Right hindlimb (tissue), 1 donor: ENCODE results near the gene KRTAP4-8.
"Not testable (repeated sequence)": the region's sequence is repeated elsewhere in the genome, so short reads cannot be mapped to it uniquely, and the experiment has no call there.

Experiments used
- DNase-seq: peaks from one replicate; pipeline ENCODE4 v3.0.0-alpha.2; 2018

KRTAP4-8 gene

DNA sequence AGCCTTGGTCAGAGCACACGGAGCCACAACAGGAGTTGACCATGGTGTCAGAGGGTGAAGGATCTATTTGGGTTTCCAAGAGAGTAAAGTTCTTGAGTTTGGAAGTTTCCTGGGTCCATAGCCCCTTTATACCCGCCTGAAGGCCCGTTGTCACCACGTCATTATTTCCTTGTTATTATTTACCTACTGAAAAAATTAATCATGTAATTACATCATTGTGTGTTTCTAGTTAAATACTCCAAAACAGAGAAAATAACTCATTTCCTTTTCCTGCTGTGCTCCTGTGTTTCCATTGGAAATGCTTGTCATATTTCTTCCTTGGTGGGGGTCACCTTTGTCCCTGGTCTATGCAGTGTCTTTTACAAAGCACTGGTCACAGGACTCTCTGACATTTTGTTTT is at the start of gene KRTAP4-8:
Gene KRTAP4-8 (minus strand): TSS at position 101 of the 400 bp plus-strand sequence. CDS start 58 bp downstream, at position 43.
- DNase-seq, result no peak

GRCh38 chr17:41145261-41145660 is 47.3 kb upstream of the KRTAP4-8 start:
- DNase-seq, result no peak

DNA sequence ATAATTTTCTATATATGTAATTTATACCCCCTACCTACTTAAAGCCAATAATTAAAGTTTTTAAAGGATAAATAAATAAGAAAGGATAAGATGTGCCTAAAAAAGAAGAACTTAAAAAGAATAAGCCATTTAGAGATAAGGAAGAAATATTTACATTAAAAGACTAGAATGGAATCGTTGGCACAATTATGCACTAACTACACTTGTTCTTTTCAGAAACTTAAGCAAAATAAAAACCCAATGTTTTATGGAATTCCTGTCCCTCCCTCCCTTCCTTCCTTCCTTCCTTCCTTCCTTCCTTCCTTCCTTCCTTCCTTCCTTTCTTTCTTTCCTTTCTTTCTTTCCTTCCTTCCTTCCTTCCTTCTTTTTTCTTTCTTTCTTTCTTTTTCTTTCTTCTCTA is 46.9 kb upstream of the KRTAP4-8 start:
- DNase-seq, result no peak

DNA sequence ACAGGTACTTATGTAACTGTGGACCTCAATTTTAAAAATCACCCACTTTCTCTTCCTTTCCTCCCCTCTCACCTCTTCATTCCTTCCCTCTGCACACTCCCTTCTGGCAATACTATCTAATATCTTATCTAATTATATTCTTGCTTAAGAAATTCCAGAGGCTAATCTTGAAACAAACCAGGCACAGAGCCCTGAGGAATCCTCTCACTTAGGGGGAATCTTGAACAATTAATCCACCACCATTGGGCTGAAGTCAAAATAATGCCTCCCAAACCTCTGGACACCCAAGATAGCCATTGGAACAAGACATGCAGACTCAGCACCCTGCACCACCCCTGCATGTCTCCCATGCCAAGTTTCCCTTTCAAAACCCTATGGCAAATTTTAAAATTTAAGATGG is 43.4 kb upstream of the KRTAP4-8 start:
- no peak for DNase-seq

- no peak for DNase-seq
Observed at GRCh38 chr17:41140360-41141131, 42.6 kb upstream of the KRTAP4-8 start, which contains the start of gene KRTAP4-6. Gene KRTAP4-6 (minus strand): TSS chr17:41140544. CDS start chr17:41140487, 57 bp downstream.

GRCh38 chr17:41139865-41140264 is 41.9 kb upstream of the KRTAP4-8 start:
- DNase-seq, result not testable (repeated sequence)

- no peak for DNase-seq
Observed at GRCh38 chr17:41133880-41134735, 36.2 kb upstream of the KRTAP4-8 start.

DNA sequence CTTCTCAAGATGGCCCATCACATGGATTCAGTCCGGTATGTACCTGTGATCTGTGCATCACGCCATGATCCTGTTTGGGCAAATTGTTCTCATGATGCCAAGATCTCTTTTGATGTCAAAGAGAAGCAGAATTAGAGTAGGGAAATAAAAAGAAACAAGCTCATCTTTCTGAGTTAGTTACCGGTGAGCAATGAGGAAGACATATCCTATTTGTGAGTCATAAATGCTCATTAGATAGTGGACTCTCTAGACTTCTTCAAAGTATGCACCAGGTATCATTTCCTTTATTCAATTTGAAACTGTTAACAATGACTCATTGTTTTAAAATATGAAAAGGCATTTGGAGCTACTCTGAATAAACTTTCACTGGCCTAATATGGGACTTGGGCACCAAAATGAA is 34.0 kb upstream of the KRTAP4-8 start:
- no peak for DNase-seq

GRCh38 chr17:41127371-41127770 is 29.4 kb upstream of the KRTAP4-8 start:
- no peak for DNase-seq

DNA sequence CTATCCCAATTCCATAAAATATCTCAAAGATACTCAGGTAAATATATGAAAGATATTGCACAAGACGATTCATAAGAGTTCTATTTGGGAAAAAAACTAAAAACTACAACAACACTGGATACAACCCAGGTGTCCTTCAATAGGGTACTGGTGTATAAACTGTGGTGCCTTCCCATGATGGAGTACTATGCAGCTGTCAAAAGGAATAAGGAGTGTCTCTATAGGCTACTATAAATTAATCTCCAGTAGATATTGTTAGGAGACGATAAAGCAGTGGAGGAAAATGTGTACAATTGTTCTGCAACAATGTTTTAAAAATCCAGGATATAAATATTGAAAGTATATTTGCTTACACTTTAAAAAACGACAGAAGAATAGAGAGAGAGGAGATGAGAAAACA is 28.5 kb upstream of the KRTAP4-8 start:
- no peak for DNase-seq

GRCh38 chr17:41125064-41125463 is 27.1 kb upstream of the KRTAP4-8 start:
- no peak for DNase-seq

DNA sequence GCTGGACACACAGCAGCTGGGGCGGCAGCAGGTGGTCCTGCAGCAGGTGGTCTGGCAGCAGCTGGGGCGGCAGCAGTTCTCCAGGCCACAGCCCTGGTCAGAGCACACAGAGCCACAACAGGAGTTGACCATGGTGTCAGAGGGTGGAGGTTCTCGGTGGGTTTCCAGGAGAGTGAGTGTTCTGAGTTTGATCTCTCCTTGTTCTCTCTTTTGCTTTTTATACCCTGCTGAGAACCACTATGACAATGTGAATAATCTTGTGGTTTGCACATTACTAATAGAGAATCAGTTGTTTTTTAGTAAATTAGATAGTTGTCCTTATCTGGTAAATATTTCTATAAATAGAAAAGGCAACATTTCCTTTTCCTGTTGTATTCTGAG is 26.0 kb upstream of the KRTAP4-8 start, which contains the start of gene KRTAP4-12:
Gene KRTAP4-12 (minus strand): TSS at position 192 of the 381 bp plus-strand sequence. CDS start 60 bp downstream, at position 132.
- not testable (repeated sequence) for DNase-seq

DNA sequence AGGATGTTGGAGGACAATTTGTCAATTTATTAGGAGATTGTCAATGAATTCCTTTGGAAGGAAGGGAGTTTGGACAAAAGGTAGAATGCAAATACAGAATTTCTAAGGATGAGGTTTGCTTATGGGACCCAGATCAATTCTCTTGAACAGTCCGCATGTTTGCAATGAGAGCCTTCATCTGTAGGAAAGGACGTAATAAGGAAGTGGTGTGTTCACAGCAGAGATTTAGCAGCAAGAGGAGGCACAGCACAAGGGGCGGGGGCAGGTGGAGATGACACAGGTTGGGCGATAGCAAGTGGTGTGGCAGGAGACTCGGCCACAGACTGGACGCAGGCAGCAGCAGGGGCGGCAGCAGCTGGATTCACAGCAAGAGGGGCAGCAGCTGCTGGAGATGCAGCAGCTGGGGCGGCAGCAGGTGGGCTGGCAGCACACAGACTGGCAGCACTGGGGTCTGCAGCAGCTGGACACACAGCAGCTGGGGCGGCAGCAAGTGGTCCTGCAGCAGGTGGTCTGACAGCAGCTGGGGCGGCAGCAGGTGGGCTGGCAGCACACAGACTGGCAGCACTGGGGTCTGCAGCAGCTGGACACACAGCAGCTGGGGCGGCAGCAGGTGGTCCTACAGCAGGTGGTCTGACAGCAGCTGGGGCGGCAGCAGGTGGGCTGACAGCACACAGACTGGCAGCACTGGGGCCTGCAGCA is 25.5 kb upstream of the KRTAP4-8 start:
- not testable (repeated sequence) for DNase-seq

DNA sequence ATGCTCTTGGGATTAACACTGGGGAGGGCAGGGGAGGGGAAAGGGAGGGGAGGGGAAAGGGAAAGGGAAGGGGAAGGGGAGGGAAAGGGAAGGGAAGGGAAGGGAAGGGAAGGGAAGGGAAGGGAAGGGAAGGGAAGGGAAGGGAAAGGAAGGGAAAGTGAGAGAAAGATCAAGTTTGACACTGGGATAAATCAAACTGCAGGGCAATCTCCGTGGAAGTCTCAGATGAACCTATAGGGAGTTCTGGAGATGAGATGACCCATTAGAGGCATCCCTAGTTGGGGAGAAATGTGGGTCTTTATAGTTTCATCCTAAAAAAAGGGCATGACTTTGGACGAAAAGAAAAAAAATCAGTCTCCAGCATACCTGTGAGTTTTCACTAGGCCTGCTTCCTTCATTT is 23.8 kb upstream of the KRTAP4-8 start:
- no peak for DNase-seq

DNA sequence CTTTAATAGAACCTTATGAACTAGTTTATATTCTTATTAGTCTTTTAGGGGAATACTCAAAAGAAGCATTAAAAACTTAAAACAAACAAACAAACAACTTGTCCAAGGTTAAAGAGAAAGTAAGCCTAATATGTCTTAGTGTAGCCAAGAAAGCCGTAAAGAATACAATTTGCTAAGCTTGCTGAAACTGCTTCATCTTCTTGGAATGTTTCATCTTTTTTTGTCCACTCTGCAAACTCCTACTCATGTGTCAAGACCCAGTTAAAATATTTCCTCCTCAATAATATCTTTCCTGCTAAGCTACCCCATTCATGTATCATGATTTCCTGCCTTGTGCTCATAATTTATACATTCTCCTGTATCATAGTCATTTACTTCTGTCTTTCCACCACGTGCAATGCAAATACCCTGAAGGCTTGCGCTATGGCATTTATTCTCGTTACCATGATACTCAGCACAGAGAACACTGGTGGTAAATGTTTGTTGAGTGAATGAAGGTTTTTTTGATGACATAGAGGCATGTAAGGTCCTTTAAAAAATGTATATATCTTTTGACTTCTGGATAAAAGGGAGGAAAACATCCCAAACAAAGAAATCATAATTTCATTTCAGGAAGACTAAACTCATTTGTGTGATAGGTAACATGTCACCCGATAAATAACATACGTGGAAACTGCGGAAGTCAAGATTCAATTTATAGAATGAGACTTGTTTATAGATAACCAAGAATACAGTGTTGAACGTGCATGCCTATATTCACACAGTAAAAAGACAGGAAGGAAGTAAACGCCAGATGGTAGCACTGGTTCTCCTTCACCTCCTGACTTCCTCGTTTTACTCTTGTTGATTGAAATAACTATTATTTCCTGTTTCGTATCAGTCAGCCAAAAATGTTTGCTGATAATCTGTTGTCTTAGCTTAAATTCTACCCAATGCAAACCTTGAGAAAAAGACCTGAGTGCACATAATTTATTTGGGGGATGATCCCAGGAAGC is 22.1 kb upstream of the KRTAP4-8 start:
- not testable (repeated sequence) for DNase-seq

DNA sequence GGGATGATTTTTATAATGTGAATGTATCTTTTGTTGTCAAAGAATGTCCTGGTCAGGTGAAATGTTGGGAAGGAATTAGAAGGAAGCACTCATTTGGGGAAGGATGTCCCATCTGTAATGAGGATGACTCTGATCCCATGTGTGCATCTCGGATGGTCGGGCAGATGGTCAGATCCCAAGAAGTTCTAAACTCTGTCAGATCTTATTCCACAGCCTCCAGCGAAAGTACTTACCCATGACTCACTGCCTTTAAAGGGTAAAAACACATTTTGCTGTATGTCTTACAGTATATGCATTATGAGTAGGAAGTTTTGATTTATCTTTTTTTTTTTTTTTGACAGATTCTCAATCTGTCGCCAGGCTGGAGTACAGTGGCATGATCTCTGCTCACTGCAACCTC is 20.8 kb upstream of the KRTAP4-8 start:
- no peak for DNase-seq

DNA sequence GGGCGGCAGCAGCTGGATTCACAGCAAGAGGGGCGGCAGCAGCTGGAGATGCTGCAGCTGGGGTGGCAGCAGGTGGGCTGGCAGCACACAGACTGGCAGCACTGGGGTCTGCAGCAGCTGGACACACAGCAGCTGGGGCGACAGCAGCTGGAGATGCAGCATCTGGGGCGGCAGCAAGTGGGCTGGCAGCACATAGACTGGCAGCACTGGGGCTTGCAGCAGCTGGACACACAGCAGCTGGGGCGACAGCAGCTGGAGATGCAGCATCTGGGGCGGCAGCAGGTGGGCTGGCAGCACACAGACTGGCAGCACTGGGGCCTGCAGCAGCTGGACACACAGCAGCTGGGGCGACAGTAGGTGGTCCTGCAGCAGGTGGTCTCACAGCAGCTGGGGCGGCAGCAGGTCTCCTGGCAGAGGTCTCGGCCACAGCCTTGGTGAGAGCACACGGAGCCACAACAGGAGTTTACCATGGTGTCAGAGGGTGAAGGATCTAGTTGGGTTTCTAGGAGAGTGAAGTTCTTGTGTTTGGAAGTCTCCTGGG is 20.0 kb upstream of the KRTAP4-8 start, which contains the start of gene KRTAP4-11:
Gene KRTAP4-11 (minus strand): TSS at position 528 of the 541 bp plus-strand sequence. CDS start 58 bp downstream, at position 470.
- not testable (repeated sequence) for DNase-seq

DNA sequence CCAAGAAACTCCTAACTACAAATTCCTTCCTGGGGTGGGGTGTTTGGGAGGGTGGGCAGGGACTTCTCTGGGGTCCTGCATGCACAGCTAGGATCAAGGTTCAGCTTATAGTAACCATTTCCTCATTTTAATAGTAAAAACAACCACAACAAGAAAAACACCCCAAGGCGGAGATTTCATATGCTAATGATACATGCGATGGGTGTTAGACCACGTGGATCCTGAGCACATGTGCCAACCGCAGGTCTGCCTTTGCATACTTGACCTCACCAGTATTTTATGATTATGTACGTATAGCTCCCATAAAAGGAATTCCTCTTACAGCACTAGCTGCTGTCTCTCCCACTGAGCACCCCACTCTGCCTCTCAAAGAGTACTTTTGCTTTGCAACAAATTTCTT is 18.4 kb upstream of the KRTAP4-8 start:
- DNase-seq, result no peak

DNA sequence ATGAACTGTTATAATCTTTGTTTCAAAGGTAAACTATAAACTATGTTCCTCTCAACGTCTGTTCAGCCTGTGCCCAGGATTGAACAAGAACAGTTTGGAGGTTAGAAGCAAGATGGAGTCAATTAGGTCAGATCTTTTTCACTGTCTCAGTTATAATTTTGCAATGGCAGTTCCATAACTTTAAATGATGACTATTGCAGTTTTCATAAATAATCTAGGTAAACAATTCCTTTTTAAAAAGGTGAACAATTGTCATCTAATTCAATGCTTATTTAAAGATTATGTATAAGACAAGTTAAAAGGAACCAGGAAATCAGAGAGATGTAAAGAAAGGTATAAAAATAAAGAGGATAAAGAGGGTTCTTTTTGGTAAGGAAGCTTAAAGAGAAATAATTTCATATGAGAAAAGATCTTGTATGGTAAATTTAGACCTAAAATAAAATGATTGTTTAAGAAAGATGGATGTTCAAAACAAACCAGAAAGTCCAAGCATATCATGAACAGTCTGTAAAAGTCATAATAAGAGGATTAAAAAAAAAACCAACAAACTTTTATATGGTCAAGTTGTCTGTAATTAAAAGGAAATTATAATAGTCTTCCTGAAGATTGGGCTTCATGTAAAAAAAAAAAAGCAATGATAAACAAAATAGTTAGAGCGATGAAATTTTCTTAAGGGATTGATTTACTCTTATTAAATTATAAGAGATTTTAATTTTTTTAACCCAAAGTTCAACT is 13.4 kb upstream of the KRTAP4-8 start:
- no peak for DNase-seq

- DNase-seq, result not testable (repeated sequence)
Observed at GRCh38 chr17:41108728-41109386, 10.9 kb upstream of the KRTAP4-8 start.
